ENCODE data around the gene NKAIN4.

NKAIN4 gene

DNA sequence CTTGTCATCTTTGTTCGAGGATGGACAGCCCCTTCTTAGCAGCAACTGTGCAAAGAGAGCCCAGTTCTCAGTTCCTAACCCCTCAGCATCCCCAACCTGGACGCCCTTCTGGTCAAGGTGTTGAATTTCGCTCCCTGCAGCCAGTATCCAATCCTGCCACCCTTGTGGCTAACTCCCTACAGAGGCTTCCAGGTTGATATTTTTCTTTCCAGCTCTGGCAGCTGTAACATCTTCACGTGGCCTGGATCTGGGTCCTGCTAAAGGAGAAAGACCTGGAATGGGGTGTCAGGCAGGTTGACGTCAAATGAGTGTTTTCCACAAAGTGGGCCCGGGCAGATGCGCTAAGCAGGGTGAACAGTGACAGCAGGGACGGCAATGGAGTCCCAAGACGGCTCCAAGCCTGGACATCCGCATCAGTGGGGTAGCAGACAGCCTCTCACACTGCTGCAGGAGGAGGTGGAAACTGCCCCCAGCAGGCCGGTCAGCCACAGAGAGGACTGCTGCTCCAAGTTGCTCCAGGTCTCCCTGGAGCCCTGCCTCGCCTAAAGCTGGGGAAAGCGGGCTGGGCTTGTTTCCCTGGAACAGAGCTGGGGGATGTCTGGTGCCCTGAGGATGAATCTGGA is 37.3 kb downstream of the NKAIN4 start:
- DNase-seq = no peak

DNA sequence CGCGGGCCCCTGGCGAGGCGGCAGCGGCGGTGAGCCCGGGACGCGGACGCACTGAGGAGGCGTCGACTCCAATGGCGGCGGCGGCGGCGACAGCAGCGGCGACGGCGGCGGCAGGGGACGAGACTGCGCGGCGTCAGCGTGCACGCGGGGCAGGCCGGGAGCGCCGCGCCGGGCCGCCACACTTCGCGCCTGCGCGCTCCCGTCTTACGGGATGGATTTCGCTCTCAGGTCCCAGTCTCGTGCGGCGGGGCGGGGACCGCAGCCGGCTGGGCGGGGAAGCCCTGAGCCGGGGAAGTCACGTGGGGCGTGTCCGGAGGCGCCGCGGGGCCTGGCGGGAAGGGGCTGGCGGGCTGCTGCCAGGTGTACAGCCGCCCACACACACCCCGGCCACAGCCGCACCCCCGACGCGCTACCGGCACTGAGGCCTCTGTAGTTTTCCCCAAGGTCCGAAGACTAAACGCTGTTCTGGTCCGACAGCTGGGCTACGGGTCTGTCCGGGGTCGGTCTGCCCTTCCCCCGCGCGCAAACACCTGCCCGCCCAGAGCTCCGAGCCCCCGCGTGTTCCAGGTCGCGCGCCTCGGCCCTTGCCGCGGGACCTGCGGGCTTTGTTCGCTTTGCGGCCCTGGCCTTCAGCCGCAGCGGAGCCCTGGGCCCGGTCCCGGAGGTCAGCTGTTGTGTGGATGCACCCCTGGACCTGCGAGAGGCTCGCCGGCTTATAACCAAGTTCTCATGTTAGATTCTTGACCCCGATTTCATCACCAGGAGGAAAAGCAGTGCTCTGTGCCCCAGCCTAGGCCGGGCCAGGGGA is 38.0 kb downstream of the NKAIN4 start, which contains the start of gene YTHDF1:
Gene YTHDF1, minus strand, starts transcription at position 91 of the 808 bp plus-strand sequence. CDS start 239 bp downstream, outside the sequence.
- peak; percentile 99 for DNase-seq

DNA sequence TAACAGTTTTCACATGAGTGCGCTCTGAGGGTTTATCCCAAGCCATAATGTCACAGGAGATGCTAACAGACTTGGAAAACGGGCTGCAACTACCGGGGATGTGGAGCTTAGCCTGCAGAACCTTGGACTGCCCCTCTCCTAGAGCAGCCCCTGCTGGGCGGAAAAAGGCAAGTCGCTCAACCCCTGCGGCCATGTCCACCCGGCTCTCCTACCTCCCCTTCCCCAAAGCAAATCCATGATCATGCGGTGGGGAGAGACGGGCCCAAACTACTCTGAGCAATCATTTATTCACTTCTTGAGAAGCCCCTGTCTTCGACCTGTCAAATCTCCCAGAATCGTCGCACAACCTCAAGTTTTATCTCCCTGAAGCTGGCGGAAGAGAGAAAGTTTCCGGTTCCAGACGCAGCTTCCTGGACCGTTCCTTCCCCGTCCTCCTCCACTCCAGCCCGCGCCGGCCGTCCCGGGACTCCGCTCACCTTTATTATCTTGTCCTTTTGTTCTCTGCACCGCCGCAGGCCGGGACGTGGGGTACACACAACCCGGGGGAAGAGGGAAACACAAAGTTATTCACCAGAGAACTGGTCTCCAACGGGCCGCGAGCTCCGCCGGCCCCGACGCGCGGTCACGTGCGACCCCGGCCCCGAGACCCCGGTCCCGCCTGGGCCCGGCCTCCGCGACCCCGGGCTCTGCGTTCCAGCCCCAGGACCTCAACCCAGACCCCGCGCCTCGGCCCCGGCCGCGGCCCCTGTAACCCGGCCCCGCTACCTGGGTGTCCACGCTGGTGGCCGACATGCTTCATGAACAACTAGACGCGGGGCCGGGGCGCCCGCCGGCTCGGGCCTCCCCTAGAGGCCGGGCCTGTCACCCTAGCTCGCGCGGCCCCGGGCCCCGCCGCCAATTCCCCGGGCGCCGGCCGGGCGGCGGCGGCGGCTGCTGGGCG is 38.9 kb downstream of the NKAIN4 start:
- DNase-seq = no peak

DNA sequence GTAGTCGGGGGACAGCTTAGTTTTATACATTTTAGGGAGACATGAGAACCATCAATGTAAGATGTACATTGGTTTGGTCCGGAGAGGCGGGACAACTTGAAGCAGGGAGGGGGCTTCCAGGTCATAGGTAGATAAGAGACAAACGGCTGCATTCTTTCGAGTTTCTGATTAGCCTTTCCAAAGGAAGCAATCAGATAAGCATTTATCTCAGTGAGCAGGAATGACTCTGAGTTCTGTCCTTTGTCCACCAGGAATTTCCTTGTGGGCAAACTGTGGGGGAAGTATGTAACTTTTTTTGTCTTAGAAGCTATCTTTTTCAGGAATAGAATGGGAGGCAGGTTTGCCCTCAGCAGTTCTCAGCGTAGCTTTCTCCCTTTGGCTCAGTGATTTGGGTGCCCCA is 39.7 kb downstream of the NKAIN4 start:
- no peak for DNase-seq

- no peak for DNase-seq
These were observed 41.5 kb downstream of the NKAIN4 start for GRCh38 chr20:63212792-63213191.

DNA sequence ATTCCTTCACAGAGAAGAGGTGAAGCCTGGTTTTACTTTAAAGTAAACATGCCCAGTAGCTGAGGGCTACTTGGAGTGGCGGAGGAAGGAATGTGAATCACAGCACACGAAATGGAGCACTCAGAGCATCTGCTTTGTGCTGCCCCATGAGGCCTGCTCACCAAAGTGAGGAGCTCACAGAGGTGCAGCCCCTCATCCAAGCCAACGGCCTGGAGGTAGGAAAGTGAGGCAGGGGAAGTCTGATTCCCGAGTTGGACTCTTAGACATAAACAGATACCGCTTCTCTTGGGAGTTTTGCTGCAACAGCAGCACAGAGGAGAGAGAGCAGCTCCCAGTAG is 41.9 kb downstream of the NKAIN4 start:
- DNase-seq = no peak

DNA sequence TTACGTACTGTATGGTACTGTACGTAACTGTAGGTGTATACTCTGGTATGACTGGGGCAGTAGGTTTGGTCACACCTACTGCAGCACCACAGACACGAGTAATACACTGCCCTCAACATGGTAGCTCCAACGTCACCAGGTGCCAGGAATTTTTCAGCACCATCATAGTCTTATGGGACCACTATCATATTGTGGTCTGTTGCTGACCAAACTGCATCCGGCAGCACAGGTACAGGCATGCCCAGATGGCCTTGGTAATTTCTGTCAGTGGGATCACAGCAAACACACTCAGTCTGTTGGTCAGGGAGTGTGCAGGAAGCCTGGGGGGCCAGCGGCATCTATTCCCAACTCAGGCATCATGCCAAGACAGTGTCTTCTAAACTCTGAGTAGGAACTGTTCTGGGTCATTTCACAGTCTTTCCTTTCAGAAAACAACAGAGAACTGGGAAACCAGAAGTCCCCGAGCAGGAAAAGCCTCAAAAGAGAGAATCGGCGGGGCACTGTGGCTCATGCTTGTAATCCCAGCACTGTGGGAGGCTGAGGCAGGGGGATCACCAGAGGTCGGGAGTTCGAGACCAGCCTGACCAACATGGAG is 44.2 kb downstream of the NKAIN4 start:
- no peak for DNase-seq

DNA sequence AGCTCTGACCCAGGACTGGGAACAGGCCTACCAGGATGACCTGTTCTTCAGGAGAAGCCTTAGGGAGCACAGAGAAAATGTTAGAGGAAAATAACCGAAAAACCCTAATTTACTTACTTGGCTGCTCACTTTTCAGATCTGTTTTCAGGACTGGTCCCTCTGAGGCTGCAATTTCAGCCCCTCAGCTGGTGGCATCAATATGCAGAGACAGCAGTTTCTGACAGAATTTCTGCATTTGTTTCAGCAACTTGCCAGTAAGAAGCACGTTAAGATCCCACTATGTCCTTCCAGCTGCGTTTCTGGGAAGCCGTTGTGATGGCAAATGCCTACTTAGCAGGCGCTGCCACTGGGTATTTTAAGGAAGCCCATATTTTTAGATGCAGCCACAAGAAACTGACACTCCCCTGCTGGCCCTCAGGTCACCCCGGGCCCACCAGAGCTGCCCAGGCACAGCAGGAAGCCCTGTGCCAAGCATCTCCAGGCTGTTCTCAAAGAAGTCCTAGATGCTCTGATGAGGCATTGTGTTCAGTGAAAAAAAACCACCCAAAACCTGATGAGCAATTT is 45.8 kb downstream of the NKAIN4 start:
- no peak for DNase-seq

DNA sequence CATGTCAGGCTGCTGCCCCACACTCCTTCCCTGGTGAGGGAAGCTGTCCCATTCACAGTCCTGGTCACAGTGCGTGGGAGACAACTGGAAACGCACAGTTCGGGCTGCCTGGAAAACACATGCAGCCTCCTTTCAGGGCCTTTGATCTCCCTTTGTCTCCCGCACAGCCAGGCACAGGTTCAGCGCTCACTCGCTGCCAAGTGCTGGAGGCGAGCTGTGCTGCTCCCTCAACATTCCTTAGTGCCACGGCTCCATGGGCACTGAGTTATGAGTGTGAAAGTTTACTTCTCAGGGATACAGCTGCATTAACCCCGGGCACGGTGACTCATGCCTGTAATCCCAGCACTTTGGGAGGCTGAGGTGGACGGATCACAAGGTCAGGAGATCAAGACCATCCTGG is 47.4 kb downstream of the NKAIN4 start:
- DNase-seq = no peak

GRCh38 chr20:63205896-63206295 is 48.4 kb downstream of the NKAIN4 start:
- no peak for DNase-seq

GRCh38 chr20:63204362-63204761 is 49.9 kb downstream of the NKAIN4 start:
- DNase-seq = no peak

- DNase-seq = no peak
These were observed 51.3 kb downstream of the NKAIN4 start for GRCh38 chr20:63202811-63203526.

- no peak for DNase-seq
These were observed 52.2 kb downstream of the NKAIN4 start for GRCh38 chr20:63202021-63202420.

GRCh38 chr20:63198606-63199005 is 55.7 kb downstream of the NKAIN4 start:
- DNase-seq = no peak

DNA sequence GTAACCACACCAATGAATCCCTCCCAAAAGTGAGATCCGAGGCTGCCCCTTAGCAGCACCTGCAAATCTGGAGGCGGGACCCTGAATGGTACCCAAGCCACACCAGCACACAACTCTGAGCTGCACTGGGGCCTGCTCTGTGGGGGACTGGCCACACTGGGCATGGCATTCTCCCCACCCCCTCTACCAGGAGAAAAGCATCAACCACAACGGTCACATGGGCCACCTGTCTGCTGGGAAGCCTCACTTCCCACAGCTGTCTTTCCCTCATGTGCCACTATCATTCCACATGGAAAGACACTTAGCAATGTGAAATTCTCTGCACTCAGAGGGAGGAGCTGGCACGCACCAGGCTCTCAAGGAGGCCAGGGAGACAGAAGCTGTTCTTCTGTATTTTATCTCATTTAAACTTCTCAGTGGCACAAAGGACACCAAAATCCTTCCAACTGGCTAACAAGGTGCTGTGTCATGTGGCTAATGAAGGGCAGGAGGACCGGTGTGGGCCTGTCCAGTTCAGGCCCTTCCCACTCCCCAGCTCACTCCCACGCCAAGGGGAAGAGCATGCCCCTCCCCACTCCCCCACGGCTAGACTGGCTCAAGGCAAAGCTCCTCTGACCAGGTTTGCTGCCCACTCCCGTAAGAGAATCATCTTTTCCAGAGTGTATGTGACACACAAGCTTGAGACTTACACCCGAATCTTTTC is 57.3 kb downstream of the NKAIN4 start:
- DNase-seq = no peak

DNA sequence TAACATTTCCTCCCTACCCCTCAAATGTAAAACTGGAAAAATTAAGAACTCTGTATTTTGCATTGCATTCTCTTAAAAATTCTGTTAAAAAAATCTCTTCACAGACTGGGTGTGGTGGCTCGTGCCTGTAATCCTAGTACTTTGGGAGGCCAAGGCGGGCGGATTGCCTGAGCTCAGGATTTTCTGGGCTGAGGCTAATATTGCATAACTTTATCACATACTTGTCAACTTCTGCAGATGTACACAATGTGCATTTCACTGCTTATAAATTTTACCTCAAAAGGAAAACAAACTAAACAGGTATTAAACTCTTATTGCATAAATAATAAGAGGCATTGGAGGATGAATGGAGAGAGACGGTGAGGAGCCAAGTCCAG is 59.5 kb downstream of the NKAIN4 start:
- DNase-seq = no peak

DNA sequence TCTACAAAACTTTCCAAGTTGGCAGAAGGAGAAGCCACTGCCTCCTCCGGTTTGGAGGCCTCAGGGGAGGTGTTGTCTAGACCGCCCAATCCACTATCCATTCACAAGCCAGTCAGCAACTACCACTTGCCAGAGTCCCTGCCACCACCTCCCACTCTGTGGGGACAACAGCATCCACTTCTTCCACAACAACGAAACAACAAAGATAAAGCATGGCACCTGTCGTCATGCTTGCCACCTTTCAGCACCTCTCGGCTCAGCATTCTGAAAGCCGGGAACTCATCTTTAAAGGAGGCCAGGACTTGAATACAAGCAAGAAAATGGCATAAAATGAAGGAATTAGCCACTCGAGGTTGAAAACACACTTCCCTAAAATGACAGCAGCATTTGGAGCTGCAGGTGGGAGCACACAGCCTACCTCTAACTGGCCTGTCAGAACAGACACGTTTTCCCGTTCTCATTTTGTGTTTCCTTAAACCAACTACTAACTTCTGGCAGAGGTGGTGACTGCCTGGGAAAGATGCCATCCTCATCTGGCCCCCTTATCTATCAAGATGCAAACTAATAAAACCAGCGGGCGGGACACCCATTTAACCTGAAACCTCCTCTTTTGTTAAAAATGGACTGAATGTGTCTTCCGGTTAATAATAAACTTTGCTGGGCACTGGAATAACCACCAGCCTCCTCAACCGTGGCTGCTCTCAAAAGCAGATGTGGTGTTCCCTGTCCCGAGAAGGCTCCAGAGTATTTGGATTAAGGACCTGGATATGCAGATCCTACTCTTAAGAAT is 60.1 kb downstream of the NKAIN4 start:
- DNase-seq = no peak

- no peak for DNase-seq
These were observed 61.5 kb downstream of the NKAIN4 start for GRCh38 chr20:63192721-63193120.

GRCh38 chr20:63191400-63191799 is 62.9 kb downstream of the NKAIN4 start:
- DNase-seq = peak; percentile 98

DNA sequence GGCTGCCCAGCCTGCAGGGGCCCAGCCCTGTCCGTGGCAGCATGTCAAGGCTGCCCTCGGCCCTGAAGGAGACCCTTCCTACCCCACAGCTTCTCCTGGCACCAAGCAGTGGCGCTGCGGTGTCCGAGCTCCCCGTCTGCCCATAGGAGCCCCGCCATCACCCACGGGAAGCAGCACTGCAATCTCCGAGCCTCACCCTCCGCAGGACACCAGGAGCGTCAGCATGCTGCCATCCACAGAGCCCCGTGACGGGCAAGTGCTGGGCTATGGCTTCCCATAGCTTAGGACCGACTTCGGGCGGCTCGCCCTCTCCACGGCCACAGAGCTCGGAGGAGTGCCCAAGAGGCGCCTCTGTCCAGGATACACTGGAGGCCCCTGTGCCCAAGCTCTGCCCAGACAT is 63.4 kb downstream of the NKAIN4 start:
- no peak for DNase-seq

Measured in NCI-H345 (cell line).